Activated CD8-positive, alpha-beta memory T cell treated with anti-CD3 and anti-CD28 coated beads for 36 hours (primary cell): ENCODE measurements around the gene MUCL3. TPM values are rescaled to one million over a fixed set of nuclear protein-coding genes. Genes with fewer than 3 reads are reported as not detected.
"Not testable (repeated sequence)": the region's sequence is repeated elsewhere in the genome, so short reads cannot be mapped to it uniquely, and the experiment has no call there.

Experiments
- CTCF ChIA-PET: fragments of 350-600 bp; sonication (Branson Sonifier 250); formaldehyde crosslinking; loops from one replicate; lab custom pipeline; 2021; ENCODE audit warnings: antibody characterized with exemption; lab: Charles Lee
- POLR2A ChIA-PET: fragments of 350-600 bp; sonication (Branson Sonifier 250); formaldehyde crosslinking; loops from one replicate; lab custom pipeline; 2021; ENCODE audit warnings: antibody characterized with exemption; lab: Charles Lee
- total RNA-seq, 2 experiments: library from RNA; stranded (reverse); gene quantifications; one replicate each; pipeline ENCODE4 v1.2.3, GENCODE V29; 2021

Gene MUCL3
- total RNA-seq, result not detected

- POLR2A ChIA-PET, result interaction anchor here (0.6 kb wide), 1 partner anchor 42 kb away, joined by 3 read pairs; no protein-coding TSS in a partner anchor
- CTCF ChIA-PET, result interaction anchor here (0.6 kb wide), 1 partner anchor 96 kb away, joined by 3 read pairs; no protein-coding TSS in a partner anchor
Observed at GRCh38 chr6:30940361-30940986, at the start of gene MUCL3. Gene MUCL3 (plus strand): TSS chr6:30940973. CDS start chr6:30941000, 27 bp downstream.

- CTCF ChIA-PET, result no interaction called here
Observed at GRCh38 chr6:30891450-30891723, 49.4 kb upstream of the MUCL3 start.

DNA sequence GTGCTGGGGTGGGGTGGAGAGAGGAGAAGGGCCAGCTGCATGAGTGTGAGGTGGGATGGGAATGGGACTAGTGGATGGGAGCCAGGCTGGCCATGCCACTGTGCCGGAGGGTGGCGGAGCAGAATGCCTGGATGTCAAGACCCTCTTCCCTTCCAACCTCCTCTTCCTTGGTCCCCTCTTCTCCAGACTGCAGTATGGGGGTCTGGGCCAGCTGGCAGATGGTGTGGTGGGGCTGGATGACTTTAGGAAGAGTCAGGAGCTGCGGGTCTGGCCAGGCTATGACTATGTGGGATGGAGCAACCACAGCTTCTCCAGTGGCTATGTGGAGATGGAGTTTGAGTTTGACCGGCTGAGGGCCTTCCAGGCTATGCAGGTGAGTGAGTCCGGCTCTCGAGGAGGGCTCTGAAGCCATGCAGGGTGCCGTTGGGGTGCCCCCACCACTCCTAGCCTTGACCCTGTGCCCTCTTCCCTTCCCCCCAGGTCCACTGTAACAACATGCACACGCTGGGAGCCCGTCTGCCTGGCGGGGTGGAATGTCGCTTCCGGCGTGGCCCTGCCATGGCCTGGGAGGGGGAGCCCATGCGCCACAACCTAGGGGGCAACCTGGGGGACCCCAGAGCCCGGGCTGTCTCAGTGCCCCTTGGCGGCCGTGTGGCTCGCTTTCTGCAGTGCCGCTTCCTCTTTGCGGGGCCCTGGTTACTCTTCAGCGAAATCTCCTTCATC is 48.8 kb upstream of the MUCL3 start:
- ChIA-PET POLR2A (no interaction called here), CTCF (no interaction called here)

More at GRCh38 chr6:30891450-30891723, 49.4 kb upstream of the MUCL3 start:
- POLR2A ChIA-PET, result no interaction called here

DNA sequence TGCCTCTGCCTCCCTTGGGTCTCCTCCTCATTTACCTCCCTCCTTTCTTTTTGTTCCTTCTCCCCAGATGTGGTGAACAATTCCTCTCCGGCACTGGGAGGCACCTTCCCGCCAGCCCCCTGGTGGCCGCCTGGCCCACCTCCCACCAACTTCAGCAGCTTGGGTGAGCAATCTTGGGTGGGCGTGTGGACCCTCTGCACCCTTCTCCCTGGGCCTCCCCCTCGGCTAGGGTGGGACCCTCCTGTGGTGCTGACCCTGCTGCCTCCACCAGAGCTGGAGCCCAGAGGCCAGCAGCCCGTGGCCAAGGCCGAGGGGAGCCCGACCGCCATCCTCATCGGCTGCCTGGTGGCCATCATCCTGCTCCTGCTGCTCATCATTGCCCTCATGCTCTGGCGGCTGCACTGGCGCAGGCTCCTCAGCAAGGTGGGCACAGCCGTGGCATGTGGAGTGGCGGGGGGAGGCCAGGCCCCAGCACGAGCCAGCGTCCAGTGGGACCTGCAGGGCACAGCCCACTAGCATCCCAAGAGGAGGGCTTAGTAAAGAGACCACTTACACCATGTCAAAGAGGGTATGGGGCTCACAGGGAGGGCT is 47.7 kb upstream of the MUCL3 start:
- ChIA-PET POLR2A (no interaction called here), CTCF (interaction anchor here (0.8 kb wide), 1 partner anchor 1963 kb away, joined by 3 read pairs; no protein-coding TSS in a partner anchor)

GRCh38 chr6:30893666-30894065 is 47.1 kb upstream of the MUCL3 start:
- CTCF ChIA-PET, result no interaction called here
- POLR2A ChIA-PET, result no interaction called here

GRCh38 chr6:30894381-30894780 is 46.4 kb upstream of the MUCL3 start:
- POLR2A ChIA-PET, result no interaction called here
- CTCF ChIA-PET, result no interaction called here

GRCh38 chr6:30894935-30895334 is 45.8 kb upstream of the MUCL3 start:
- ChIA-PET CTCF (no interaction called here), POLR2A (no interaction called here)

GRCh38 chr6:30895343-30895742 is 45.4 kb upstream of the MUCL3 start:
- ChIA-PET CTCF (interaction anchor here (0.9 to 1.3 kb wide), 2 partner anchors 14 to 18 kb away, joined by 3 read pairs; partner anchors contain the start of gene VARS2), POLR2A (no interaction called here)

GRCh38 chr6:30896541-30896940 is 44.2 kb upstream of the MUCL3 start:
- CTCF ChIA-PET, result interaction anchor here (1.0 to 1.3 kb wide), 3 partner anchors 10 to 62 kb away, joined by 3 read pairs; partner anchors contain the start of gene VARS2
- POLR2A ChIA-PET, result no interaction called here

DNA sequence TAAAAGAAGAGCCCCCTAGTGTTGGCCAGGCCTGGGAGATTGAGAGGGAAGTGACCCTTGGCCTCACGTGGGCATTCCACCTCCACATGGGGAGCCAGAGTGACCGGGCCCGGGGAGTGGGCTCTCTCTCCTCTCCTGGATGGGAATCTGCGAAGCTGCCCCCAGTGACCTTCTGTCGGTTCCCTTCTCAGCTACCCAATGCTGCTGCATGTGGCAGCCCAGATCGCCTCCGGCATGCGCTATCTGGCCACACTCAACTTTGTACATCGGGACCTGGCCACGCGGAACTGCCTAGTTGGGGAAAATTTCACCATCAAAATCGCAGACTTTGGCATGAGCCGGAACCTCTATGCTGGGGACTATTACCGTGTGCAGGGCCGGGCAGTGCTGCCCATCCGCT is 42.9 kb upstream of the MUCL3 start:
- ChIA-PET POLR2A (no interaction called here), CTCF (no interaction called here)

- POLR2A ChIA-PET, result no interaction called here
- CTCF ChIA-PET, result interaction anchor here (1.3 kb wide), 1 partner anchor 16 kb away, joined by 4 read pairs; no protein-coding TSS in a partner anchor
Observed at GRCh38 chr6:30898750-30899360, 41.9 kb upstream of the MUCL3 start.

DNA sequence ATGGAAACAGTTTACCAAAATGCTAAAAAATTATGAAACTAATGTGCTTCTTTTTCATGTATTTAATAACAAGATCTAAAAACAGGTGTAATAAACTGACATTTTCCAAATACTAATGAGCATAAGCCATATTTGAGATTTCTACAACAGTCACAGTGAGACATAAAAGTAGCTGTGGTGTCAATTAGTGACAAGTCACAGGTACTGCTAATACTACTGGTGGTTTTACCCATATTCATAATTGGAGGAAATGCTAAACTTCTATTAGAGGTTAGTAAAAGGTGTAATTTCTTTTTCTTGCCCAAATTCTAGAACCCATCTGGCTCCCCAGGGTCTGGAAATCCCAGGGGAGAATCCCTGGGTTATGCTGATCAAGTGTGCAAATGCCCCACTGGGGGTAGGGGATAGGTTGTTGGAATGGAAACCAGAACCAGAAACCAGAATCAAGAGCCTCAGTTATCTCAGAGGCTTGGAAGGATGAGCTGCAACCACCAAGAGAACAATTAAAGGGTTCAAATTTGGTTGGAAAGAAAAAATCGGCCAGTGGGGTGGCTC is 39.8 kb upstream of the MUCL3 start:
- ChIA-PET CTCF (interaction anchor here (0.9 to 1.2 kb wide), 2 partner anchors 14 to 18 kb away, joined by 3 read pairs; no protein-coding TSS in a partner anchor), POLR2A (no interaction called here)

DNA sequence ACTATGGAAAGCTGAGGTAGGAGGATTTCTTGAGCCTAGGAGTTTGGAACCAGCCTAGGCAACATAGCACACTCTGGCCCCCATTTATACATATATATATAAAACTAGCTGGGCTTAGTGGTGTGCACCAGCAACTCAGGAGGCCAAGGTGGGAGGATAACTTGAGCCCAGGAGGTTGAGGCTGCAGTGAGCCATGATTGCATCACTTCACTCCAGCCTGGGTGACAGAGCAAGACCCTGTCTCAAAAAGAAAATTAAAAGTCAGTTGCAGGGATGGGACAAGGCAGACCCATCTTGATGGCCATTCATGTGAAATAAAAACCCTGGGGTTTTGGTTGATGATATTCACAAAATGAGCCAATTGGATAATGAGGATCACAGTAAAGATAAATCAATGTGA is 39.3 kb upstream of the MUCL3 start:
- ChIA-PET POLR2A (no interaction called here), CTCF (interaction anchor here (0.9 to 1.1 kb wide), 2 partner anchors 18 to 170 kb away, joined by 3 to 5 read pairs; no protein-coding TSS in a partner anchor)

DNA sequence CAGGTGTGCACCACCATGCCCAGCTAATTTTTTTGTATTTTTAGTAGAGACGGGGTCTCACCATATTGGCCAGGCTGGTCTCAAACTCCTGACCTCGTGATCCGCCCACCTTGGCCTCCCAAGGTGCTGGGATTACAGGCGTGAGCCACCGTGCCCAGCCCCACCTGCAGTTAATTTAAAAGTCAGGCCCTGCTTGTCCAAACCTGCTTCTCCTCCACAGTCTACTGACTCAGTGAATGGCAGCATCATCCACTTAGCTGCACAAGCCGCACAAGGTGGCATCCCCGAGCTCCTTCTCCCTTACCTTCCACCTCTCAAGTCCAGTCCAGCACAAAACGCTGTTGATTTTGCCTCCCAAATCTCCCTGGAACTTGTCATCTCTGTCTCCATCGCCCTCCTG is 38.6 kb upstream of the MUCL3 start:
- CTCF ChIA-PET, result interaction anchor here (1.1 kb wide), 1 partner anchor 171 kb away, joined by 5 read pairs; no protein-coding TSS in a partner anchor
- POLR2A ChIA-PET, result not testable (repeated sequence)

- CTCF ChIA-PET, result no interaction called here
- POLR2A ChIA-PET, result no interaction called here
Observed at GRCh38 chr6:30902709-30903108, 38.1 kb upstream of the MUCL3 start.

DNA sequence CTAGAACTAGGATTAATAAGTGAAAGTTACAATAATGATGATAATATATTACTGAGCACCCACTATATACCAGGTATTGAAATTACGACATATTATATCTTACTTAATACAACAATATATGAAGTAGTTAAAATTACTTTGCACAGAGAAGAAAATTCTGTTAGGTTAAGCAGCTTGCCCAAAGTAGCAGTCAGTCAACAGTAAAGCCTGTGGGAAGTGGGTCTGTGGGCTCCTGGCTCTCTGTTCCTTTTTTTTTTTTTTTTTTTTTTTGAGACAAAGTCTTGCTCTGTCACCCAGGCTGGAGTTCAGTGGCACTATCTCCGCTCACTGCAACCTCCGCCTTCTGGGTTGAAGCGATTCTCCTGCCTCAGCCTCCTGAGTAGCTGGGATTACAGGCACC is 37.5 kb upstream of the MUCL3 start:
- ChIA-PET CTCF (no interaction called here), POLR2A (interaction anchor here (0.7 kb wide), 1 partner anchor 19 kb away, joined by 9 read pairs; the partner anchor contains the start of gene DDR1)

- CTCF ChIA-PET, result interaction anchor here (0.6 to 2.1 kb wide), 6 partner anchors 77 to 180 kb away, joined by 3 to 6 read pairs (median 4); no protein-coding TSS in a partner anchor
- POLR2A ChIA-PET, result interaction anchor here (0.6 kb wide), 2 partner anchors 175 to 431 kb away, joined by 3 to 5 read pairs; no protein-coding TSS in a partner anchor
Observed at GRCh38 chr6:30907290-30907757, 33.4 kb upstream of the MUCL3 start.

GRCh38 chr6:30907758-30908591 is 32.8 kb upstream of the MUCL3 start, which contains the start of gene GTF2H4:
Gene GTF2H4 (plus strand): TSS chr6:30908207.
- ChIA-PET CTCF (interaction anchor here (0.6 to 2.2 kb wide), 5 partner anchors 29 to 179 kb away, joined by 3 to 5 read pairs (median 3); no protein-coding TSS in a partner anchor), POLR2A (interaction anchor here (0.7 kb wide), 1 partner anchor 8 kb away, joined by 3 read pairs; no protein-coding TSS in a partner anchor)
